ENCODE measurements around the gene LAMA3. TPM values are rescaled to one million over a fixed set of nuclear protein-coding genes. Genes with fewer than 3 reads are reported as not detected.

LAMA3 gene
- total RNA-seq, 2 donors from 2014 or later = 0.58 to 1.3 TPM

- peaks cover 38% of the 10 kb centered on the region for H3K27me3 Mint-ChIP-seq (ENCODE audit: insufficient read depth)
- no peaks in the 10 kb centered on the region for H3K9me3 Mint-ChIP-seq
- no peaks in the 10 kb centered on the region for H3K4me1 ChIP-seq (ENCODE audit: control insufficient read depth, insufficient read depth, low read length)
- DNase-seq = no peak
- no peak overlapping the region for H3K27ac Mint-ChIP-seq
- peaks cover under 1% of the 10 kb centered on the region for H3K4me1 Mint-ChIP-seq
- WGBS, 2 experiments (ENCODE audit: insufficient coverage in 1 of 2, insufficient read length in 1 of 2) = 42 to 58% methylated on average over 3 of the region's 3 CpGs
- no peaks in the 10 kb centered on the region for H3K9me3 ChIP-seq (ENCODE audit: control insufficient read depth, low read length)
- H3K4me3 Mint-ChIP-seq = no peak overlapping the region
- TF ChIP-seq CTCF (conservative IDR thresholded peaks at IDR 0.05) = no peak
- H3K36me3 Mint-ChIP-seq (ENCODE audit: low read depth) = no peaks in the 10 kb centered on the region
- peaks cover 34% of the 10 kb centered on the region for H3K27me3 ChIP-seq (ENCODE audit: control insufficient read depth, insufficient read depth, low read length, poor library complexity, severe bottlenecking)
- no peak overlapping the region for H3K4me3 ChIP-seq (ENCODE audit: low read length)
- no peaks in the 10 kb centered on the region for H3K36me3 ChIP-seq (ENCODE audit: control insufficient read depth, insufficient read depth, low read length)
- no peak overlapping the region for H3K9ac ChIP-seq (ENCODE audit: extremely low read depth, low read length, poor library complexity, severe bottlenecking)
- H3K27ac ChIP-seq (ENCODE audit: low read depth, low read length) = no peak overlapping the region
Observed at GRCh38 chr18:23683671-23684070, 5.6 kb upstream of the LAMA3 start.

GRCh38 chr18:23684515-23685197 is 4.6 kb upstream of the LAMA3 start:
- Mint-ChIP-seq H3K27ac (no peak overlapping the region), H3K4me1 (peaks cover 4% of the 10 kb centered on the region), H3K4me3 (no peak overlapping the region), H3K9me3 (no peaks in the 10 kb centered on the region), H3K27me3 (ENCODE audit: insufficient read depth) (peaks cover 41% of the 10 kb centered on the region), H3K36me3 (ENCODE audit: low read depth) (no peaks in the 10 kb centered on the region)
- H3K9me3 ChIP-seq (ENCODE audit: control insufficient read depth, low read length) = no peaks in the 10 kb centered on the region
- H3K27me3 ChIP-seq (ENCODE audit: control insufficient read depth, insufficient read depth, low read length, poor library complexity, severe bottlenecking) = peaks cover 44% of the 10 kb centered on the region
- no peak for TF ChIP-seq CTCF (conservative IDR thresholded peaks at IDR 0.05)
- no peaks in the 10 kb centered on the region for H3K36me3 ChIP-seq (ENCODE audit: control insufficient read depth, insufficient read depth, low read length)
- H3K4me3 ChIP-seq (ENCODE audit: low read length) = no peak overlapping the region
- H3K4me1 ChIP-seq (ENCODE audit: control insufficient read depth, insufficient read depth, low read length) = no peaks in the 10 kb centered on the region
- 93 to 100% methylated on average over 2 to 4 of the region's 5 CpGs for WGBS, 2 experiments (ENCODE audit: insufficient coverage in 1 of 2, insufficient read length in 1 of 2)
- no peak for DNase-seq
- no peak overlapping the region for H3K9ac ChIP-seq (ENCODE audit: extremely low read depth, low read length, poor library complexity, severe bottlenecking)
- H3K27ac ChIP-seq (ENCODE audit: low read depth, low read length) = no peak overlapping the region

- WGBS, 2 experiments (ENCODE audit: insufficient coverage in 1 of 2, insufficient read length in 1 of 2) = 59 to 80% methylated on average over 1 to 4 of the region's 5 CpGs
- Mint-ChIP-seq H3K4me3 (no peak overlapping the region), H3K9me3 (no peaks in the 10 kb centered on the region), H3K27me3 (ENCODE audit: insufficient read depth) (peaks cover 48% of the 10 kb centered on the region), H3K4me1 (peaks cover 7% of the 10 kb centered on the region), H3K27ac (no peak overlapping the region), H3K36me3 (ENCODE audit: low read depth) (no peaks in the 10 kb centered on the region)
- H3K27me3 ChIP-seq (ENCODE audit: control insufficient read depth, insufficient read depth, low read length, poor library complexity, severe bottlenecking) = peaks cover 48% of the 10 kb centered on the region
- DNase-seq = no peak
- no peak for TF ChIP-seq CTCF (conservative IDR thresholded peaks at IDR 0.05)
- H3K9me3 ChIP-seq (ENCODE audit: control insufficient read depth, low read length) = no peaks in the 10 kb centered on the region
- H3K4me3 ChIP-seq (ENCODE audit: low read length) = peak overlapping the region; percentile 72
- H3K9ac ChIP-seq (ENCODE audit: extremely low read depth, low read length, poor library complexity, severe bottlenecking) = no peak overlapping the region
- H3K36me3 ChIP-seq (ENCODE audit: control insufficient read depth, insufficient read depth, low read length) = no peaks in the 10 kb centered on the region
- H3K27ac ChIP-seq (ENCODE audit: low read depth, low read length) = no peak overlapping the region
- no peaks in the 10 kb centered on the region for H3K4me1 ChIP-seq (ENCODE audit: control insufficient read depth, insufficient read depth, low read length)
Observed at GRCh38 chr18:23688528-23688927, 725 bp upstream of the LAMA3 start.

Data from endodermal cell (in vitro differentiated cells).